SW480 (cell line): Measurements from ENCODE around the gene IMMP2L.

Experiments used
- DNase-seq: peaks from one replicate; pipeline ENCODE4 v3.0.0-alpha.2; 2016; ENCODE audit warnings: low spot score

The IMMP2L gene

GRCh38 chr7:110803602-110804143 is 758.6 kb downstream of the IMMP2L start:
- DNase-seq = no peak

DNA sequence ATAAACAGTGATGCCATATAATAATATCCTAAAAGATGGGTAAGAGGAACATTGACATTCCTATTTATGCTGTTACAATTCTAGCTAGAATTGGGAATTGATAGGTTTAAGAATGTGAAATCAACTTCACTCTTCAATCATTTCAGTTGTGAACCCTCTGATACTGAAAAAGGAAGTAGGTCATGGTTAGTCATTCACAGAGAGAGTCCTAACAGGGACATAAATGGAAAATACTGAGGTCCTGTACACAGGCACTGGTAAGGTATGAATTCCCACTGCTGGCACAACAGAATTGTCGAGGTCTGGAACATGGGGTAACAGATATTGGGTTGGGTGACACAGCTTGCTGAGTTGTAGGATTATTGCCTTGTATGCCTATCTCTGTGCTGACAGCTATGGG is 760.8 kb downstream of the IMMP2L start:
- no peak for DNase-seq

- DNase-seq = no peak
Observed at GRCh38 chr7:110800984-110801383, 761.3 kb downstream of the IMMP2L start.

DNA sequence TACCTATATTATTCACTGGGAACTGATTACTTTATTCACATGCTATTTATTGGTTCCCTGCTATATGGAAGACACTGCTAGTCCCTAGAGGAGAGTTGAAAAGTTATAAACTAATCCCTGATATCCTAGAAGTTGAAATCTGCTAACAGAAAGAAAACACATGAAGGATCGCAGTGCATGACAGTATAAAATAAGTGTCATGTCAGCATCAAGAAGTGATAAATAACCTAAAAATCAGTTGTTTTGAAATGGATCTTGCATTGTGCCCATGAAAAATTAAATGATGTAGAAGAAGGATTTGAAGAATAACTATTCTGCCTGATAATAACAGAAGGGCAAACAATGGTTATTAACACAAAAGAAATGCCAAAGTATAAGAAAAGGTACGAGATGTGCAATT is 764.6 kb downstream of the IMMP2L start:
- DNase-seq = no peak

GRCh38 chr7:110790992-110791391 is 771.3 kb downstream of the IMMP2L start:
- no peak for DNase-seq

DNA sequence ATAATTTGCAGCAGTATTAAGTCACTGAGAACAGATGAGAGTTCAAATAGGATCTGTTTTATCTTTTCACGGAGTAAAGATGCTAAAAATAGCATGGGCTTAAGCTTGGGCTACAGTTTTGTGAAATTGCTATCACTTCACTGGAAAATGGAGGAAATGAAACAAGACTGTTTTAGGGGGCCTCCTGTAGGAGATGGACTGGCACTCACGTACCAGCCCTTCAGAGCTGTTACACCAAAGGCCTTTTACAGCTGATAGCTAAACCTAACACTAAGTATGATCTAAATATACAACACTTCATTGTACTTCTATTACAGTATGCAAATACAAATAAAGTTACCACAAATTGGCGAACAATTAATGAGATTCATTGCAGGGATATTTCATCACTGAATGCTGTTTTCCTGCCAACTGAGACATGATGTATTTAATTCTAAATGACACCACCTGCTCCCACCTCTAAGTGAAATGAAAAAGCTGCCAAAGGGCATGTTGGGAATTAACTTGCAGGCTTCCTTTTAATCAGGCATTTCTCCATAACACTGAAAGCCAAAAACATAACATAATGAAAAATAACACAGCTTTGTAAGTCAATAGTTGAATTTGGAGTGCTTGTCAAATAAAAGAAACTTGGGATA is 775.8 kb downstream of the IMMP2L start:
- no peak for DNase-seq

DNA sequence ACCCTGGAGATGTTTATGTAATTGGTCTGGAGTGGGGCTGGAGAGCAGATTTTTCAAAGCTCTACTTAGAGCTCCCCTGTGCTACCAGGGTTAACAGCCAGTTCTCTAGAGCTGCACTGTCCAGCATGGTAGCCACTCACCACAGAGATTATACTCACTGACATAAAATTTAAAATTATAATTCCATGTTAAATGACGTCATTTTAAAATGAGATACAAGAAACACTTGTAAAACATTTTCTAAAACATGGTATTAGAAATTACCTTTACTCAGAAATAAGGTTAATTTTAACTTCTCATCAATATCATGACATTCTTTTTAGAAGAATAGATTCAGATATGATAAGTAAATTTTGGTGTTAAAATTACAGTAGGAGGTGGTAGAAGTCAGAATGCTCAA is 777.5 kb downstream of the IMMP2L start:
- no peak for DNase-seq

DNA sequence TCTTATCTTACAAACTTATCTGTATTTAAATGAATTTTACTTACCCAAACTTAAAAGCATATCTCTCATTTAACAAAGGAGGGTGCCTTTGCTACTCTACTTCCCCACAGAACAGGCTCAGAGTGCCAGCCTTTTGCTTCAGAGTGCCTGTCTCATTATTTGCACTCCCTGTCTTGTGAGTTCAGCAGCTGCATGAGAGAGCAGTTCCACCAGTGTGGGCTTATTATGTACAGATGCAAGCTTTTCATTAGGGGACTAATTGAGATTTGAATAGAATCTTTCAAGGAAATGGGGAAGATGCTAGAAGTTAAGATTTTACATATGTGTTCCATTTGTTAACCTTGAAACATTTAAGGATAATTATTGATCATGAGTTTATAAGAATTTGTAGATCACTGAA is 781.6 kb downstream of the IMMP2L start:
- no peak for DNase-seq

DNA sequence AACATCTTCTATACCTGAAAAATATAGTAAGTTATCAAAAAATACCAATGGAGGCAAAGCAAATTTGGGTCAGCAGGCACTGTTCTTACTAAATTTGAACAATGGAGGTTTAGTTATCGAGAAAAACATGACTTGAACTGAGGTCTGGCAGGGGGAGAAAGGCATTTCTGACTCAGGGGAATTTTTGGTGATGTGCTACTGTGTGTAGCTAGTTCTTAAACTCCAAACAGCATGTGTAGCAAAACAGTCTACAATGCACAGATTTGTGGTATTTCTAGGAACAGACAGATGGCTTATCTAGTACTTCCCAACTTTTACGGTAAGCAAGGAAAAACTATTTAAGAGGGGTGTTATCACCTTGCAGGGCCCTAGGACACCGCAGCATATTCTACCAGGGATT is 783.0 kb downstream of the IMMP2L start:
- DNase-seq = no peak

DNA sequence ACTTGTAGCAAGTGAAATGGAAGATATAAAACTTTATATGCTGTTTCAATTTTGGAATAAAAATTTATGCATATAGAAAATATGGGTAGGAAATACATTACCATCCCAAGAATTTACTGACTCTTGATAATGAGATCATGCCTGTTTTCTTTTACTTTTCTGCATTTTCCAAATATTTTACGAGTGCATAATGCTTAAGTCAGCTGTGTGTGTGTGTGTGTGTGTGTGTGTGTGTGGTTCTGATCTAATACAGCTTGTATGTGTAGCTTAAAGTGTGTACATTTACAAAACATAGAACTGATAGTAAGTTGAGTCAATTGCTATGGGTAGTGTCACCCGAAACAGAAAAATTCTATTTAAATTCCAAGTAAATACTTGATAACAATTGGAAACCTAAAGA is 787.2 kb downstream of the IMMP2L start:
- DNase-seq = no peak

GRCh38 chr7:110774071-110774470 is 788.2 kb downstream of the IMMP2L start:
- no peak for DNase-seq

- no peak for DNase-seq
Observed at GRCh38 chr7:110772615-110773014, 789.7 kb downstream of the IMMP2L start.

DNA sequence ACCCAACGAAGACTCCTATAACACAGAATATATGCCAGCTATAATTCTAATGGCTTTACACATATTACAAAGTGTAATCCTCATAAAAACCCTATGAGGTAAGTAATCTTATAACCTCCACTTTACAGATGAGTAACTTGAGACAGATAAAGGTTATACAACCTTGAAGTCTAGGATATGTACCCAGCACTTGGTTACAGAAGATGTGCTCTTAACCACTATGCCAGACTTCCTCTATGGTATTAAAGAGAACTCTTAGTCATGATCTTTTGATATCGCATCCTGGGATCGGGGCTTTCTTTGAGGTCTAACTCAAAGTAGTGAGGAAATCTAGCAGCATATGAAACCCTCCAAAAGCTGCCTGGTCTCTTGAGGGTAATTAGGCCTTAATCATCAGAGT is 790.6 kb downstream of the IMMP2L start:
- DNase-seq = no peak

- DNase-seq = no peak
Observed at GRCh38 chr7:110767550-110768110, 794.7 kb downstream of the IMMP2L start.

DNA sequence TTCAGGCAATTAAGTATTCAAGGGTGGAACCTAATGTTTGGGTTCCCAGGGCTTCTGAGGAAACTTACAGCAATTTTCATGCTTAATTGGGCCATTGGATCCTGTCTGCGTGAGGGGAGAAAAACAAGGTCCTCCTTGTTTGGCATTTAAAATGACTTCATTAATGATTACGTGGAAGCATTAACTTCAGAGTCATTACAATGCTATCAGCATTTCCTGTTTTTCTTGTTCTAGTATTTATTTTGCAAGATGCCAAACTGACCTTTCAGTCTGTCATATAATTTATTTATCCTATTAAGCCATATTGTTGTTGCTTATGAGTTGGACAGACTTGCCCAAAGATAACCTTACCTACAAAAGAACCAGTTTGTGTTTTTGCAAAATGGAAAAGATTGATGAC is 795.4 kb downstream of the IMMP2L start:
- no peak for DNase-seq

DNA sequence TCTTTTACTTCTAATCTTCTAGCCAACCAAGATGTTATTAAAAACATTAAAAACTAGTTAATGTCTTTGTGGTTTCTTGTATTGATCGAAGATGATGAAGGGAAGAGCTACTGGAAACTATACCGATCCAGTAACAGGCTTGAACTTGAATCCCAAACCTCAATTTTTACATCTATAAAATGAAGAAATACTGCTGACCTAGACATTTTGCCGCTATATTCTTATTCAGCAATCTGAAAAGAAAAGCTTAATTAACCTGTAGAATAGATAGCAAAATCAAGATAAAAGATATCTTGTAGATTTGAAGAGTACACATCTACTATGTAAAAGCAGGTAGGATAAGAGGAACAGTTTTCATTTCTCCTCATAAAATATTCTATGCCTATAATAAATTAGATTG is 797.4 kb downstream of the IMMP2L start:
- no peak for DNase-seq

- no peak for DNase-seq
Observed at GRCh38 chr7:110762546-110763225, 799.6 kb downstream of the IMMP2L start.

- DNase-seq = no peak
Observed at GRCh38 chr7:110760341-110760740, 802.0 kb downstream of the IMMP2L start.

DNA sequence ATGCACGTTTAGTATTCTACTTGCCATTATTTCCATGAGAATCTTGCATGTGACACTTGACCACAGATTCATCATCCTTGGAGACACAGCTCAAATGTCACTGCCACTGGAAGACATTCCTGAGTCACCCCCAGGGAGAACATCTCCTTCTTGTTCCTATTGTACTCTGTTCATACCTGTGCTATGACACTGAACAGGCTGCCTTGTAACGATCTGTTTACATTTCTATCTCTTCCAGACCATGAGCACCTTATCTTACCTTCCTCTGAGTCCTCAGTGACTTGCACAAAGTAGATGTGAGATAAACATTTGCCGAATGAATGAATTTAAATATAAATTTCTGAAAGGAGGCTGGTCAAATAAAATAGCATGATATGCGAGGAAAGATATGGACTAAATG is 803.2 kb downstream of the IMMP2L start:
- no peak for DNase-seq

GRCh38 chr7:110754649-110755048 is 807.6 kb downstream of the IMMP2L start:
- no peak for DNase-seq

DNA sequence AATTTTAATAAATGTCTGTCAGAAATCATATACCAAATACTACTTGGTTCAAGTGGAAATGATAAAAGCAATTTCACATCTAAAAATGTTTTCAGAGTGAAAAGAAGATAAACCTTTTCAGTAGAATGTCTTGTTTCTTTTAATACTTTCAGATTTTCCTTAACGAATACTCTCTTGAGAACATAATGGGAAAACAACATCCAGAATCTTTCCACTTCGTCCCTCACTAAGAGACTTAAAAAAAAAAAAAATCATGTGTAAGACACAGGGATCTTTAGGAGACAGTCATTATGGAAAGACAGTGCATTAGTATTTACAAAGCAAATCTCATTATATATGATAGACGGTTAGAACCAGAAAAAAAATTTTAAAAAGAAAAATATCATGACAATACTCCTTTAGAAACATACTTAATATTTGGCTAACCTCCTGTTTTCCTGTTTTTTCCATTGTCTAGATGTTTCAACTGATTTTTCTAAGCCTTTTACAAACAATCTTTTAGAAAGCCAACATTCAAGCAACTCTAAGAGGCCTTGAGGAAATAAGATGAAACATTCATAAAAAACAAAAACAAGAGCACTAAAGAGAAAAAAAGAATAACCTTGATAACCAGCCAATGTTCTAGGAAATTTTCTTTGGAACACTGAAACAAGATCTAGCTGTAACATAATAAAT is 811.2 kb downstream of the IMMP2L start:
- no peak for DNase-seq

GRCh38 chr7:110733221-110733620 is 829.1 kb downstream of the IMMP2L start:
- DNase-seq = no peak

DNA sequence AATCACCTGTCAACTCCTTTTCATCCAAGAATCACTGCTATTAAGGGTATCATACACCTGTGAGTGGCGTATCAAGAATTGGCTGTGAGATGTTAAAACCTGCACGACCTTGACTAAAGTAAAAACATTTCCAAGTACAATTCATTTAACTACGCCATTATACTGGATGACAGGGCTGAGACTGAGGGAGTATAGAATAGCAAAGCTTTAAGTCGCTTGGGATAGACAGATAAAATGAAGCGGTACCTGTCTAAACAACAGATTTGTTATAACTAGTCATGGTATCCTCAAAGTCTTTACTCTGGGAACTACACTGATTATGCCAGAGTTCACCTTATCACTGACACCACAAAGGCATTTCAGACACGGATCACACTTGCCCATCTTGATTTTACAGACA is 837.5 kb downstream of the IMMP2L start:
- no peak for DNase-seq
